Left cardiac atrium (tissue), 4 donors: ENCODE measurements around the gene UQCRQ. TPM values are rescaled to one million over a fixed set of nuclear protein-coding genes. Genes with fewer than 3 reads are reported as not detected.

Experiments
- ATAC-seq, 2 donors: fragments of 200-7000 bp; cut with Tn5 transposase; one replicate each; pipeline ENCODE4 v1.9.1; 2020; ENCODE audit warnings: mild to moderate bottlenecking in 2 of 2, moderate library complexity in 2 of 2
- DNase-seq: peaks from one replicate; pipeline ENCODE4 v3.0.0-alpha.2; 2020
- intact Hi-C, 2 donors: fragments of 100-400 bp; cut with DNase I; formaldehyde crosslinking; loops; one replicate each; pipeline versions ENCODE4 v1.14.1 to v1.15.1; 2022 to 2023
- total RNA-seq, 2 donors: library from RNA; stranded (reverse); fragmentation: NEBNext Ultra II Directional; extraction: Animal tissue kit (Norgen Biotek cat#: 25700); gene quantifications; one replicate each; pipeline ENCODE4 v1.2.1, GENCODE V29; 2021
- donor health status: DM: no; HTN: yes; CAD: no.
- donor health status: DM: no; HTN: yes; CAD: no; lungs with severe emphysema.
- donor health status: DM: yes; HTN: yes; CAD: no.
- donor health status: Dilated cardiomyopathy.

Gene UQCRQ
- total RNA-seq, 2 donors from 2014 or later: 1,029 to 1,106 TPM

GRCh38 chr5:132859889-132860437 is 6.5 kb upstream of the UQCRQ start:
- ATAC-seq (no peak), DNase-seq (no peak)
- intact Hi-C loops: no loop called here

- intact Hi-C loops: no loop called here
- no peak for ATAC-seq
- no peak for DNase-seq
These were observed 5.7 kb upstream of the UQCRQ start for GRCh38 chr5:132860742-132861141.

GRCh38 chr5:132865668-132866341 is 637 bp upstream of the UQCRQ start:
- DNase-seq (no peak), ATAC-seq (peak in 1 of 2 donors; percentile 62)
- intact Hi-C loops: no loop called here

GRCh38 chr5:132867046-132867451 is 607 bp downstream of the UQCRQ start:
- no peak for ATAC-seq
- intact Hi-C loops: no loop called here
- no peak for DNase-seq

GRCh38 chr5:132868754-132869153 is 2.3 kb downstream of the UQCRQ start:
- ATAC-seq (no peak), DNase-seq (no peak)
- intact Hi-C loops: no loop called here

GRCh38 chr5:132870801-132871200 is 4.4 kb downstream of the UQCRQ start:
- intact Hi-C loops: no loop called here
- ATAC-seq: no peak
- no peak for DNase-seq

- no peak for DNase-seq
- intact Hi-C loops: no loop called here
- ATAC-seq: peak in 1 of 2 donors; percentile 21
These were observed 5.2 kb downstream of the UQCRQ start for GRCh38 chr5:132871459-132872284.

- intact Hi-C loops: no loop called here
- ATAC-seq: no peak
- no peak for DNase-seq
These were observed 6.3 kb downstream of the UQCRQ start for GRCh38 chr5:132872788-132873118.

GRCh38 chr5:132873119-132873929 is 6.9 kb downstream of the UQCRQ start, which contains the start of gene LEAP2:
LEAP2 (plus strand) TSS chr5:132873668; CDS start chr5:132873695, 27 bp downstream.
- DNase-seq: no peak
- intact Hi-C loops: no loop called here
- peak; percentile 33 to 49 for ATAC-seq

GRCh38 chr5:132873930-132874271 is 7.5 kb downstream of the UQCRQ start:
- ATAC-seq (no peak), DNase-seq (no peak)
- intact Hi-C loops: no loop called here

GRCh38 chr5:132876020-132876759 is 9.7 kb downstream of the UQCRQ start:
- intact Hi-C loops: loop anchor here in 1 of 2 donors (5.0 kb wide), 1 partner anchor 44 kb away; the partner anchor contains the start of gene SHROOM1
- DNase-seq (no peak), ATAC-seq (no peak)

GRCh38 chr5:132877466-132877865 is 11.0 kb downstream of the UQCRQ start:
- intact Hi-C loops: loop anchor here in 1 of 2 donors (5.0 kb wide), 1 partner anchor 45 kb away; the partner anchor contains the start of gene SHROOM1

GRCh38 chr5:132877938-132878337 is 11.5 kb downstream of the UQCRQ start:
- intact Hi-C loops: loop anchor here in 1 of 2 donors (5.0 kb wide), 1 partner anchor 46 kb away; the partner anchor contains the start of gene SHROOM1
- ATAC-seq: peak; percentile 76 to 79
- no peak for DNase-seq

More at GRCh38 chr5:132877466-132877865, 11.0 kb downstream of the UQCRQ start:
- ATAC-seq: no peak
- DNase-seq: no peak

GRCh38 chr5:132883261-132883834 is 16.9 kb downstream of the UQCRQ start:
- intact Hi-C loops: loop anchor here in 1 of 2 donors (2.0 kb wide), 1 partner anchor 53 kb away; the partner anchor contains the start of gene SHROOM1
- DNase-seq: peak; percentile 32

GRCh38 chr5:132884548-132884947 is 18.1 kb downstream of the UQCRQ start:
- intact Hi-C loops: no loop called here
- DNase-seq (no peak), ATAC-seq (no peak)

More at GRCh38 chr5:132883261-132883834, 16.9 kb downstream of the UQCRQ start:
- peak; percentile 84 to 85 for ATAC-seq

GRCh38 chr5:132886064-132886823 is 19.8 kb downstream of the UQCRQ start:
- no peak for DNase-seq
- intact Hi-C loops: no loop called here
- no peak for ATAC-seq

- DNase-seq (no peak), ATAC-seq (no peak)
- intact Hi-C loops: no loop called here
These were observed 20.8 kb downstream of the UQCRQ start for GRCh38 chr5:132887283-132887682.
